Neural progenitor cell (in vitro differentiated cells): Measurements from ENCODE around the gene POLR2E.

Experiments used
- CTCF ChIP-seq: fragments of 200-600 bp; sonication (generic); IDR thresholded peaks from 2 replicates; pipeline ENCODE4 v1.5.1; 2017; ENCODE audit warnings: antibody characterized with exemption, mild to moderate bottlenecking
- EZH2 ChIP-seq: fragments of 200-600 bp; sonication (generic); IDR thresholded peaks from 2 replicates; pipeline ENCODE4 v1.6.1; 2017; ENCODE audit warnings: antibody characterized with exemption, mild to moderate bottlenecking, moderate library complexity
- EZH2phosphoT487 ChIP-seq: fragments of 200-600 bp; sonication (generic); IDR thresholded peaks from 2 replicates; pipeline ENCODE4 v1.6.1; 2017; ENCODE audit warnings: antibody characterized with exemption

- TF ChIP-seq CTCF (peak; percentile 38), EZH2 (no peak), EZH2phosphoT487 (no peak)
Observed at GRCh38 chr19:1081301-1082164, 13.6 kb downstream of the POLR2E start.
